ENCODE results near the gene TNS1.
A peak's percentile ranks its signal among the peaks of the same experiment; 100 is the strongest.

The TNS1 gene

GRCh38 chr2:217775920-217776503 is 226.8 kb downstream of the TNS1 start:
- no peak for DNase-seq (ENCODE audit: low read depth)

GRCh38 chr2:217774232-217774631 is 228.6 kb downstream of the TNS1 start:
- no peak for DNase-seq (ENCODE audit: low read depth)

GRCh38 chr2:217773539-217773938 is 229.3 kb downstream of the TNS1 start:
- no peak for DNase-seq (ENCODE audit: low read depth)

- DNase-seq (ENCODE audit: low read depth), result no peak
Measured at GRCh38 chr2:217766356-217766755, 236.4 kb downstream of the TNS1 start.

- no peak for DNase-seq (ENCODE audit: low read depth)
Measured at GRCh38 chr2:217761645-217762277, 241.0 kb downstream of the TNS1 start.

- DNase-seq (ENCODE audit: low read depth), result no peak
Measured at GRCh38 chr2:217759991-217760390, 242.8 kb downstream of the TNS1 start.

GRCh38 chr2:217757108-217757463 is 245.7 kb downstream of the TNS1 start:
- no peak for DNase-seq (ENCODE audit: low read depth)

- peak; percentile 49 for DNase-seq (ENCODE audit: low read depth)
Measured at GRCh38 chr2:217756375-217757107, 246.3 kb downstream of the TNS1 start.

- no peak for DNase-seq (ENCODE audit: low read depth)
Measured at GRCh38 chr2:217755027-217755745, 247.6 kb downstream of the TNS1 start.

- DNase-seq (ENCODE audit: low read depth), result no peak
Measured at GRCh38 chr2:217753460-217754200, 249.2 kb downstream of the TNS1 start.

GRCh38 chr2:217752714-217753459 is 249.9 kb downstream of the TNS1 start:
- DNase-seq (ENCODE audit: low read depth), result no peak

- DNase-seq (ENCODE audit: low read depth), result no peak
Measured at GRCh38 chr2:217751952-217752351, 250.8 kb downstream of the TNS1 start.

GRCh38 chr2:217751192-217751591 is 251.6 kb downstream of the TNS1 start:
- no peak for DNase-seq (ENCODE audit: low read depth)
